ENCODE results near the gene ZNF521.

- TF ChIP-seq POLR2AphosphoS5 (IDR thresholded peaks at IDR 0.05) (no peak), POLR2A (IDR thresholded peaks at IDR 0.05) (no peak), CTCF (IDR thresholded peaks at IDR 0.05) (no peak)
Measured at GRCh38 chr18:25299426-25300300, 52.3 kb downstream of the ZNF521 start.
